HG02588 (cell line): ENCODE data around the gene AGL.
"Not testable (repeated sequence)": the region's sequence is repeated elsewhere in the genome, so short reads cannot be mapped to it uniquely, and the experiment has no call there.

Source experiments
- ATAC-seq: cut with Tn5 transposase; IDR thresholded peaks from one replicate; pipeline ENCODE4 v1.9.1; 2021; ENCODE audit warnings: mild to moderate bottlenecking, moderate library complexity; ENCODE audit not compliant: unreplicated experiment

The AGL gene

DNA sequence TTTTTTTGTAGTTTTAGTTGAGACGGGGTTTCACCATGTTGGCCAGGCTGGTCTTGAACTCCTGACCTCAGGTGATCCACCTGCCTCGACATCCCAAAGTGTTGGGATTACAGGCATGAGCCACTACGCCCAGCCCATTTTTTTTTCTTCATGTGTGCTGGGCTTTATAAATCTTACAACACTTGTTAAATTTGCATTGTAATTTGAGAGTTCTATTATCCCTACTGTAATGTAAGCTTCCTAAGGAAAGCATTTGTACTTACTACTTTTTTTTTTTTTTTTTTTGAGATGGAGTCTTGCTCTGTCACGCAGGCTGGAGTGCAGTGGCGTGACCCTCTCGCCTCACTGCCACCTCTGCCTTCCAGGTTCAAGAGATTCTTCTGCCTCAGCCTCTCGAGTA lies 121.9 kb downstream of the AGL start:
- ATAC-seq, result not testable (repeated sequence)
